Activated CD4-positive, CD25-positive, alpha-beta regulatory T cell treated with anti-CD3 and anti-CD28 coated beads, Interleukin-2, amount 50 U/mL, for 72 hours (primary cell): ENCODE data around the gene HOXC9.

ENCODE experiments used
- DNase-seq: peaks from one replicate; pipeline ENCODE4 v3.0.0; 2021

HOXC9 gene

GRCh38 chr12:53963434-53964314 lies 36.3 kb upstream of the HOXC9 start:
- DNase-seq: no peak

- DNase-seq: no peak
These were observed 35.6 kb upstream of the HOXC9 start for GRCh38 chr12:53964315-53964713.

- no peak for DNase-seq
These were observed 34.5 kb upstream of the HOXC9 start for GRCh38 chr12:53965281-53966084.

DNA sequence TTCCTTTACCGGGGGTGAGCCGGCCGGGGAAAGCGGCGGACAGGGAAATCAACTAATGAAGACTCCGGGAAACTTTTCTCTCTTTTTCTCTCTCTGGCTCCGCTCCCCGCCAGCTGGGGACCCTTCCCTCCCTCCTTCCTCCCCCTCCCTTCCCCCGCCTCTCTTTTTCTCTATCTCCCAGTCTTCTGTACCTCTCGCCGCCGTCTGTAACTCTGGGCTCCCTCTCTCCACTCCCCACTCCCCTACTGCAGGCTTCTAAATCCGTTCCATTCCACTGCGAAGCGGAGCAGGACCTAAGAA lies 33.9 kb upstream of the HOXC9 start:
- no peak for DNase-seq

GRCh38 chr12:53966385-53967133 lies 33.4 kb upstream of the HOXC9 start:
- no peak for DNase-seq

DNA sequence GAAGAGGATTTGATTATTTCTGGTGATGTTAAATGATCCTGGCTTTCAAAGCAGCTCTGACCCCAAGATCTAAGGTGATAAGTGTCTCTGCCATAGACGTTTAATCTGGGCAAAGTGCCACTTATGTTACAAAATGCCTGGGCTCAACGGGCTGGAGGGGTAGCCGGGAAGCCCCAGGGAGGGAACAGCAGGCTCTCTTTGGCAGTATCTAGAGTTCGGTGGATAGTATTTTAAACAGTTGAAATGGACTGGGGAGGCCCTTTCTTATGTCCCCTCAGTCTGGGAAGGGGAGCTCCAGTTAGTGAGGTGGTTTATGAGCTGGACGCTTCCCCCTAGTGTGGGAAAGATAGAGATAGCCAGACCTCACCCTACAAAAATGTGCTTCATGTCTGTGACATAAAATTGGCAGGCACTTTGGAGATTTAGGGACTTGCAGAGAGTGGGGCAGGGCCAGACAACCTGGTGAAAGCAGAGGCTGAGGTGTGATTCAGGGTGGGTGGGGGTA lies 32.5 kb upstream of the HOXC9 start:
- no peak for DNase-seq

- DNase-seq: no peak
These were observed 31.5 kb upstream of the HOXC9 start for GRCh38 chr12:53968214-53969127.

- DNase-seq: no peak
These were observed 30.2 kb upstream of the HOXC9 start for GRCh38 chr12:53969588-53970259.

GRCh38 chr12:53970451-53970850 lies 29.5 kb upstream of the HOXC9 start:
- DNase-seq: no peak

DNA sequence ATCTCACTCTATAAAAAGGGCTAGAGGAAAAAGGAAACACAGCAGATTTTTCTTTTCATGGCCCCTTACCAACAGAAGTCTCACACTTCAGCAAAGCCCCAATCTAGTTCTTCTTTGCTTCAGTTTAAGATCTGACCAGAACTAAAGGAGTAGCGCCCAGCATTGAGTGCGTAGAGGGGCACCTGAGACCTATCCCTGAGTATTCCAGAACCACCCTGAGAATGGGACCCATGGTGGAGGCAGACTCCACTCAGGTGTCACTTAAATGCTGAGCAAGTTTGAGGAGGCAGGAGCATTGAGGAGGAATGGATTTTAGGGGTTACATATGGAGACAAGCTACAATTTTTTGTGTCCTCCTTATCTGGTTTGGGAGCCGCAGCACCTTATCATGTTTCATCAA lies 28.8 kb upstream of the HOXC9 start:
- no peak for DNase-seq

GRCh38 chr12:53971686-53972085 lies 28.3 kb upstream of the HOXC9 start:
- DNase-seq: no peak

DNA sequence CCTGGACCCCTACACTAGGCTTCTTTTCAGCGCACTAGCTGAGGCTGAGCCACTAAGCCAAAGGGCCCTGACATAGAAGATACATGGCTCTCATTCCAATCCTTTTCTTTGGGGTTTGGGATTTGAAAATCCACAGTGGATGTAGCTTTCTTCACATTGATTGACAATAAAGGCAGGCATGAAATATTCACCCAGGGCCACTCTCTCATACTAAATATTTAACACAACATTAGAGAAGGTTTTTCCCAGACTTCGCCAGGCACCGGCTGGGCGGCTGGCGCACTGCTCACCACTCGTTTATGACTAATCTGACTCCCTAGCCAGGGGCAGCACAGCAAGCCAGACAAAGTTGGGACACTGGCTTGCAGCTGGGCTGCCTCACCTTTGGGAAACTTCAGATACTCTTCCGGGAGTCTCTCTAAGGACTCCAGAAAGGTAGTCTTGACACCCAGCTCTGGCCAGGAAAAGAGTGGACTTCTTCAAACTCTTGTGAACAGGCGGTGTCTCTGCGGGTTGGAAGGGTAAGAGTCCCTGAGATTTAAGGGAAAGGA lies 27.7 kb upstream of the HOXC9 start:
- no peak for DNase-seq

GRCh38 chr12:53972722-53973235 lies 27.2 kb upstream of the HOXC9 start, which contains the start of gene HOXC11:
Gene HOXC11 (plus strand): TSS chr12:53973126. CDS start chr12:53973242, 116 bp downstream.
- no peak for DNase-seq

DNA sequence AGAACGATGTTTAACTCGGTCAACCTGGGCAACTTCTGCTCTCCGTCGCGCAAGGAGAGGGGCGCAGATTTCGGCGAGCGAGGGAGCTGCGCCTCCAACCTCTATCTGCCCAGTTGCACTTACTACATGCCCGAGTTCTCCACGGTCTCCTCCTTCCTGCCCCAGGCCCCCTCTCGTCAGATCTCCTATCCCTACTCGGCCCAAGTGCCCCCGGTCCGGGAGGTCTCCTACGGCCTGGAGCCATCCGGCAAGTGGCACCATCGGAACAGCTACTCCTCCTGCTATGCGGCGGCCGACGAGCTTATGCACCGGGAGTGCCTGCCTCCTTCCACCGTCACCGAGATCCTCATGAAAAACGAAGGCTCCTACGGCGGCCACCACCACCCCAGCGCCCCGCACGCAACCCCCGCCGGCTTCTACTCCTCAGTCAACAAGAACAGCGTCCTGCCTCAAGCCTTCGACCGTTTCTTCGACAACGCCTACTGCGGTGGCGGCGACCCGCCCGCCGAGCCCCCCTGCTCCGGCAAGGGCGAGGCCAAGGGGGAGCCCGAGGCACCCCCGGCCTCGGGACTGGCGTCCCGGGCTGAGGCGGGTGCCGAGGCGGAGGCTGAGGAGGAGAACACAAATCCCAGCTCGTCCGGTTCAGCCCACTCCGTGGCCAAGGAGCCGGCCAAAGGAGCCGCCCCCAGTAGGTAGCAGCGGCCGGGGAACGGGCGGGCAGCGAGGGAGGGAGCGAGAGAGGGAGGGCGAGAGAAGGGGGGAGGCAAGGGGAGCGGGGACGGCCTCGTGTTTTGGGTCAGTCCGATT lies 26.5 kb upstream of the HOXC9 start:
- DNase-seq: no peak

DNA sequence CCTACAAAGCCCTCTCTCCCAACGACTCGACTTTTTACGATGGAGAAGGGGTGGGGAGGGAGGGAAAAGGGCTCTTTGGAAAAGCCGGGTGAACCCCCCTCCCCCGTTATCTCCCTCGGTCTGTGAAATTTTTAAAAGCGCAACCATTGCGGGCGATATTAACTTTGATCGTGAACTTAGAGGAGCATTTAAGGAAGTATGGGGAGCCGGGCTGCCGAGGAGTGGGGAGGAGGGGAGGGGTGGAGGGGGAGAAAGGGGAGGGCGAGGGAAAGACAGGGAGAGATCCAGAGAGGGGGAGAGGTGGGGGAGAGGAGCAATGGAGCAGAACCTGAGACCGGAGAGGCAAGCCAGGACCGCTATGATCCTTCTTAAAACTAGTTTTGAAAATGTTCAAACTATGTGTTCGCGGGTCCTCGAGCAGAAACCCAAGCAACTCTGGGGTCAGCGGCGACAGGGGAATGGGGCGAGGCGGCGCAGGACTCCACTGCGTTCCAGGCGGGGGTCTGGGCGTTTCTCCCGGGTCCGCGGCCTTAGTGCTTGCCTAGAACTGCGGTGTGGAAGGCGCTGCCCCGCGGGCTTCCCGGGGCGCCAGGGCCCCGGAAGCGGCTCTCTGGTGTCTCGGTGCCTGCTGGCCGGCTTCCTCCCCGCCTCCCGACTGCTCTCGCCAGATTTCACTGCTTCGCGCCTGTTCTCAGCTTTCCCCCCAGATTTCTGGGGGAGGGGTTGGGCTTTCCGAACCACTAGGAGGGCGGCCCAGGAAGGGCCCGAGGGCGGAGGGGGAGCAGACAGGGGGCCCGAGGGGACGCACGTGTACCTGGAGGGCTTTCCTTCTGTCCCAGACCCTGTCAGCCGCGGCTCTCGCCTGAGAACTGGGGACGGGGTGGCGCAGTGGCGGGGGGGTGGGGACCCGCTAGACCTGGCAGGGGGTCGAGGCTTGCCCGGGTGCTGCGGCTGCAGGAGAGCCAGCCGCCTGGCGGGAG lies 25.6 kb upstream of the HOXC9 start, which contains the start of gene HOTAIR:
Gene HOTAIR, minus strand, starts transcription at position 871 of the 980 bp plus-strand sequence.
- no peak for DNase-seq

DNA sequence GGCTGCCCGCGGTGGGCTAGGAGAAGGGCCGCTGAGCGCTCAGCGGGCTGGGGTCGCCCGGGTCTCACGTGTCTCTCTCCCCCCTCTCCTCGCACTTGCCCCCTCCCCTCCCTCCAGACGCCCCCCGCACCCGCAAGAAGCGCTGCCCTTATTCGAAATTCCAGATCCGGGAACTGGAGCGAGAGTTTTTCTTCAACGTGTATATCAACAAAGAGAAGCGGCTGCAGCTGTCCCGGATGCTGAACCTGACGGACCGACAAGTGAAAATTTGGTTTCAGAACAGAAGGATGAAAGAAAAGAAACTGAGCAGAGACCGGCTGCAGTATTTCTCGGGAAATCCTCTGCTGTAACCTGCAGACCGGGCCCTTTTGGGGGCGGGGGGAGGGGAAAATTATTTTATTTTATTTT lies 24.9 kb upstream of the HOXC9 start:
- DNase-seq: no peak

DNA sequence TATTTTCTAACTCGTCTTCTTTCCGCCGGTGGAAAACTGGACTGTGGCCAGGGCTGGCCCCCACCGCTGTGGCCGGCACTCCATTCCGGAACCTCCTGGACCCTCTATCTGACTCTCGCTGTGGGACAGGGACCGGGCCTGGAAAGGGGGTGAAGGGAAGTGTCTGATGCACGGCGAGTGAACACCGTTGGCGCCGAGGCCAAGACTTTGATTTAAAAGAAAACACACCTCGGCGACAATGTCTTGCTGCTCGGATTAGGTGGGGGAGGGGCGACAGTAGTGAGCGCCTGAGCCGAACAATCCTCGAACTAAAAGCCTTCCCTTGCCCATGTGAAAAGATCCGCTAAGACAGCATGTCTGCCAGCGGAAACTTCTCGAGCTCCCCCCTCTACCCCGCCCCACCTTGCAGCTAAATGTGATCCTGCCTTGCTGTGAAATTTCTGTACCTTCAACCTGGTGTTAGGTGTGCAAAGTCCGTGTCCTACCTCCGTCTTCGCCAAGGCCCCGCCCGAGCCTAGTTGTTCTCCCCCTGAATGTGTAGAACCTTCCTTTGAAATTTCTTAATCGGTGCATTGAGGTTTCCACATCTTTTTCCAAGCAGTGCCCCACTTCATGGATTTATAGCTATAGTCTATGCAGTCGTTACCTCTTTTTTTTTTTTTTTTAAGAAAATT lies 24.3 kb upstream of the HOXC9 start:
- no peak for DNase-seq

DNA sequence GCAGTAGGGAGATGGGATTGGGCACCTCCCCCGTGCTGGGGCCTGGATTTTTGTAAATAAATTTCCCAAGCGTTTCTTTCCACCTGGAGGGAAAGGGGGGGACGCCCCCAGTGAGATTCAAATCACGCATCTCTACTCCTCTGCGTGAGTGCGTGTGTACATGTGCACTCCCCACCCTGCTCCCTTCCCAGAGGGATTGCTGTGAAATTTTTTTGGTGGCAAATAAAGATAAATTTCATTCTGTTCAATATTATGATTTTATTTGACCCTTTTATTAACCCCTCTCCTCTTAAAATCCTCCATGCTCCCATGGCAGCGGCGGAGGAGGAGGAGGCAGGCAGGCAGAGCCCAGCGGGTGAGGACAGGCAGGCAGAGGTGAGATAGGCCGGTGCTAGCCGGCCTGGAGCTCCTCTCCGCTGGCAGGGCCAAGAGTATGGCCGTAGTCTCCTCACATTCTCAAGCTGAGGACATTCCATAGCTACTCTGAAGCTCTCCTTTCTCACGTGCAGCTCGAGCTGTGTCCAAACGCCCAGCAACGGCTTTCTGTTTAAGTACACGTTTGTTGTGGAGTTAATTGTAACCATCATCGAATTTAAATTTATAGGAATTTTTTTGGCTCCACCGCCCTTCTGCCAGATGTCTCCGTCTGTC lies 23.7 kb upstream of the HOXC9 start:
- DNase-seq: no peak
